IMR-90 (cell line): ENCODE measurements around the gene FOXO6. TPM values are rescaled to one million over a fixed set of nuclear protein-coding genes. Genes with fewer than 3 reads are reported as not detected.

Experiments used
- ATAC-seq: fragments of 200-7000 bp; cut with Tn5 transposase; 2 replicates; pipeline ENCODE4 v1.9.1; 2020; ENCODE audit warnings: low read depth, mild to moderate bottlenecking, moderate library complexity
- BruUV-seq: library from RNA; stranded (reverse); fragments of 400-500 nt; replicated peaks from 2 replicates; lab custom pipeline; 2021; lab: Mats Ljungman, UMichigan
- CTCF ChIA-PET: fragments of 300-600 bp; formaldehyde crosslinking; extraction: SDS; loops from one replicate; lab custom pipeline; 2021; ENCODE audit warnings: antibody characterized with exemption; lab: Yijun Ruan, JAX
- POLR2A ChIA-PET: fragments of 300-600 bp; sonication (Branson Sonifier 250); formaldehyde crosslinking; loops from one replicate; lab custom pipeline; 2022; ENCODE audit warnings: antibody characterized with exemption; ENCODE audit not compliant: unreplicated experiment; lab: Charles Lee
- DNase-seq: peaks from one replicate; pipeline ENCODE4 v3.0.0; 2013
- H2AFZ ChIP-seq: replicated peaks from 2 replicates; pipeline ENCODE3; 2013; ENCODE audit warnings: low read length, mild to moderate bottlenecking; ENCODE audit not compliant: poor library complexity
- H2AK5ac ChIP-seq: 2 replicates; pipeline ENCODE4 v1.6.1; 2013; ENCODE audit warnings: low read depth, low read length, inconsistent platforms
- H2AK9ac ChIP-seq: replicated peaks from 2 replicates; pipeline ENCODE3; 2013; ENCODE audit warnings: mild to moderate bottlenecking, low read depth, low read length, moderate library complexity; ENCODE audit not compliant: poor library complexity
- H2BK120ac ChIP-seq: 2 replicates; pipeline ENCODE4 v1.6.1; 2013; ENCODE audit warnings: low read depth, low read length, inconsistent platforms
- H2BK15ac ChIP-seq: 3 replicates; pipeline ENCODE4 v1.6.1; 2013; ENCODE audit warnings: low read depth, low read length, inconsistent platforms
- H2BK20ac ChIP-seq: 2 replicates; pipeline ENCODE4 v1.6.1; 2013; ENCODE audit warnings: low read depth, mild to moderate bottlenecking, inconsistent platforms, low read length, moderate library complexity
- H2BK5ac ChIP-seq: 2 replicates; pipeline ENCODE4 v1.6.1; 2013; ENCODE audit warnings: mild to moderate bottlenecking, low read depth, low read length, inconsistent platforms; ENCODE audit not compliant: poor library complexity, severe bottlenecking
- H3K14ac ChIP-seq: replicated peaks from 2 replicates; pipeline ENCODE4 v1.6.1; 2013; ENCODE audit warnings: low read depth, low read length, inconsistent platforms
- H3K18ac ChIP-seq: 2 replicates; pipeline ENCODE4 v1.6.1; 2013; ENCODE audit warnings: low read depth, low read length, control low read depth
- H3K23ac ChIP-seq: 2 replicates; pipeline ENCODE4 v1.6.1; 2013; ENCODE audit warnings: low read depth, low read length, inconsistent platforms
- H3K27ac ChIP-seq: 2 replicates; pipeline ENCODE4 v1.5.1; 2013; ENCODE audit warnings: mild to moderate bottlenecking, control low read depth, low read length; ENCODE audit not compliant: insufficient read depth
- H3K27me3 ChIP-seq: 2 replicates; pipeline ENCODE4 v1.6.1; 2013; ENCODE audit warnings: low read length; ENCODE audit not compliant: control insufficient read depth, insufficient read depth
- H3K36me3 ChIP-seq: 2 replicates; pipeline ENCODE4 v1.6.1; 2013; ENCODE audit warnings: low read length, mixed read lengths; ENCODE audit not compliant: control insufficient read depth, insufficient read depth
- H3K4ac ChIP-seq: 2 replicates; pipeline ENCODE4 v1.6.1; 2013; ENCODE audit warnings: low read depth, low read length, inconsistent platforms
- H3K4me1 ChIP-seq: 2 replicates; pipeline ENCODE4 v1.6.1; 2013; ENCODE audit warnings: low read length, mixed read lengths; ENCODE audit not compliant: control insufficient read depth, insufficient read depth
- H3K4me2 ChIP-seq: 2 replicates; pipeline ENCODE4 v1.6.1; 2013; ENCODE audit warnings: low read depth, mild to moderate bottlenecking, control low read depth, low read length, moderate library complexity
- H3K4me3 ChIP-seq: 2 replicates; pipeline ENCODE4 v1.5.1; 2013; ENCODE audit warnings: low read depth, mild to moderate bottlenecking, control low read depth, low read length, moderate library complexity; ENCODE audit not compliant: insufficient read depth
- H3K56ac ChIP-seq: 2 replicates; pipeline ENCODE4 v1.6.1; 2013; ENCODE audit warnings: low read length, inconsistent platforms; ENCODE audit not compliant: insufficient read depth; ENCODE audit errors: extremely low read depth
- H3K79me1 ChIP-seq, 2 experiments: 2 replicates each; pipeline ENCODE4 v1.6.1; 2013; ENCODE audit warnings: low read length in 2 of 2, inconsistent platforms in 1 of 2, low read depth in 1 of 2
- H3K9ac ChIP-seq: 2 replicates; pipeline ENCODE4 v1.6.1; 2013; ENCODE audit warnings: low read depth, low read length, control low read depth
- H3K9me1 ChIP-seq: 2 replicates; pipeline ENCODE4 v1.6.1; 2013; ENCODE audit warnings: low read length, inconsistent platforms; ENCODE audit not compliant: insufficient read depth
- H3K9me3 ChIP-seq: 2 replicates; pipeline ENCODE4 v1.6.1; 2013; ENCODE audit warnings: low read length; ENCODE audit not compliant: control insufficient read depth, insufficient read depth
- H4K20me1 ChIP-seq: 2 replicates; pipeline ENCODE4 v1.6.1; 2013; ENCODE audit warnings: low read length, inconsistent platforms; ENCODE audit not compliant: insufficient read depth
- H4K5ac ChIP-seq: 2 replicates; pipeline ENCODE4 v1.6.1; 2013; ENCODE audit warnings: mild to moderate bottlenecking, low read depth, low read length, control low read depth
- H4K8ac ChIP-seq, 2 experiments: 2 replicates each; pipeline ENCODE4 v1.6.1; 2013; ENCODE audit warnings: low read depth in 2 of 2, low read length in 2 of 2, control low read depth in 1 of 2, inconsistent platforms in 1 of 2
- H4K91ac ChIP-seq: 2 replicates; pipeline ENCODE4 v1.6.1; 2013; ENCODE audit warnings: low read depth, low read length, inconsistent platforms; ENCODE audit not compliant: insufficient read depth
- BHLHE40 ChIP-seq: fragments of 150-350 bp; IDR thresholded peaks from 2 replicates; pipeline ENCODE4 v1.6.1; 2016; ENCODE audit warnings: mild to moderate bottlenecking, low read depth, low read length
- CEBPB ChIP-seq: IDR thresholded peaks from 2 replicates; pipeline ENCODE4 v1.6.1; 2012; ENCODE audit warnings: low read depth, low read length, improper control_type of control experiment
- CHD1 ChIP-seq: IDR thresholded peaks from 2 replicates; pipeline ENCODE4 v1.6.1; 2012; ENCODE audit warnings: low read depth, low read length, improper control_type of control experiment
- ELK1 ChIP-seq: fragments of 150-350 bp; IDR thresholded peaks from 2 replicates; pipeline ENCODE4 v1.6.1; 2016; ENCODE audit warnings: low read depth, mild to moderate bottlenecking, low read length, moderate library complexity, borderline replicate concordance
- FOS ChIP-seq: fragments of 150-350 bp; IDR thresholded peaks from 2 replicates; pipeline ENCODE4 v1.6.1; 2016; ENCODE audit warnings: low read depth, low read length
- MAFK ChIP-seq: IDR thresholded peaks from 2 replicates; pipeline ENCODE4 v1.6.1; 2012; ENCODE audit warnings: low read depth, low read length, improper control_type of control experiment
- MAZ ChIP-seq: IDR thresholded peaks from 2 replicates; pipeline ENCODE4 v1.6.1; 2012; ENCODE audit warnings: low read depth, mild to moderate bottlenecking, low read length, improper control_type of control experiment, moderate library complexity, borderline replicate concordance
- NFE2L2 ChIP-seq: fragments of 150-350 bp; IDR thresholded peaks from 2 replicates; pipeline ENCODE4 v1.6.1; 2016; ENCODE audit warnings: low read depth, mild to moderate bottlenecking, low read length
- POLR2A ChIP-seq: IDR thresholded peaks from 2 replicates; pipeline ENCODE4 v1.6.1; 2012; ENCODE audit warnings: mild to moderate bottlenecking, low read depth, low read length
- RAD21 ChIP-seq: IDR thresholded peaks from 2 replicates; pipeline ENCODE4 v1.6.1; 2012; ENCODE audit warnings: low read length, improper control_type of control experiment
- RFX5 ChIP-seq: IDR thresholded peaks from 2 replicates; pipeline ENCODE4 v1.8.0; 2012; ENCODE audit warnings: low read depth, mild to moderate bottlenecking, low read length, moderate library complexity
- SMC3 ChIP-seq: fragments of 150-350 bp; IDR thresholded peaks from 2 replicates; pipeline ENCODE4 v1.6.1; 2016; ENCODE audit warnings: low read depth, mild to moderate bottlenecking, antibody characterized with exemption, low read length, moderate library complexity
- USF2 ChIP-seq: fragments of 150-350 bp; IDR thresholded peaks from 2 replicates; pipeline ENCODE4 v1.6.1; 2017; ENCODE audit warnings: mild to moderate bottlenecking, antibody characterized with exemption, low read length, low read depth
- WGBS, 2 experiments: methylation state at CpG; one replicate each; pipeline versions ENCODE4 v1.1.5 to v1.1.7; 2013; ENCODE audit warnings: missing lambda C conversion rate in 2 of 2; ENCODE audit not compliant: insufficient read length in 1 of 2; ENCODE audit errors: extremely low coverage in 2 of 2; 5-methylcytosine and 5-hydroxymethylcytosine counted together
- dilution Hi-C: fragments of 300-500 bp; cut with HindIII; formaldehyde crosslinking; loops from one replicate; pipeline ENCODE4 v1.14.3; 2018; ENCODE audit warnings: low sequenced_read_pairs; ENCODE audit not compliant: unreplicated experiment
- in situ Hi-C: fragments of 300-500 bp; cut with MboI; formaldehyde crosslinking; loops from 3 replicates; pipeline ENCODE4 v1.14.3; 2019; ENCODE audit warnings: low sequenced_read_pairs, inconsistent platforms, mixed read lengths
- intact Hi-C: fragments of 100-400 bp; cut with micrococcal nuclease; formaldehyde crosslinking; loops from 2 replicates; pipeline ENCODE4 v1.10.0; 2022
- polyA plus RNA-seq, 3 experiments: library from polyadenylated mRNA; depleted of rRNA; stranded (reverse); fragments of >200 nt; gene quantifications; 2 replicates each; pipeline ENCODE4 v1.2.3, GENCODE V29; 2012; ENCODE audit warnings: low replicate concordance in 1 of 3
- total RNA-seq: library from RNA; depleted of rRNA; stranded (reverse); fragments of >200 nt; gene quantifications from 2 replicates; pipeline ENCODE4 v1.2.3, GENCODE V29; 2012

FOXO6 gene
- total and polyA plus RNA-seq, 2 of the 4 experiments (the other 2 are of a cell fraction) = not detected

- no peak for TF ChIP-seq RAD21
Observed at GRCh38 chr1:41328780-41329640, 32.2 kb upstream of the FOXO6 start (continued).

GRCh38 chr1:41329662-41330587 lies 31.3 kb upstream of the FOXO6 start:
- H3K4me2 ChIP-seq = no peak overlapping the region
- BruUV-seq = no TSS peak
- POLR2A ChIA-PET = no interaction called here
- dilution Hi-C loops (no loop called here), in situ Hi-C loops (no loop called here), intact Hi-C loops (no loop called here)
- H3K9me1 ChIP-seq = no peaks in the 10 kb centered on the region
- peaks cover 5% of the 10 kb centered on the region; the same call in 1 of the 2 replicates for H3K9me3 ChIP-seq
- DNase-seq (no peak), ATAC-seq (no peak)
- peaks cover 25% of the 10 kb centered on the region for H3K27me3 ChIP-seq
- H3K56ac ChIP-seq = no peak overlapping the region
- no peak overlapping the region for H3K23ac ChIP-seq
- no peak overlapping the region for H3K4me3 ChIP-seq
- H3K18ac ChIP-seq = no peak overlapping the region
- H3K4me1 ChIP-seq = no peaks in the 10 kb centered on the region
- H4K8ac ChIP-seq = no peak overlapping the region
- H2AFZ ChIP-seq = no peak overlapping the region
- no peak overlapping the region for H2BK15ac ChIP-seq
- no peak overlapping the region for H2AK9ac ChIP-seq
- no peaks in the 10 kb centered on the region for H3K79me1 ChIP-seq
- no peaks in the 10 kb centered on the region for H4K20me1 ChIP-seq
- no peak overlapping the region for H2BK5ac ChIP-seq
- H4K5ac ChIP-seq = no peak overlapping the region
- no peak overlapping the region for H2AK5ac ChIP-seq
- 82% methylated on average over 2 of the region's 11 CpGs; no CpG with 5 or more reads in 1 of the 2 experiments for WGBS, 2 experiments
- H3K36me3 ChIP-seq = no peaks in the 10 kb centered on the region
- no peak overlapping the region for H2BK120ac ChIP-seq
- no peak overlapping the region for H3K14ac ChIP-seq
- no peak overlapping the region for H3K4ac ChIP-seq
- H4K91ac ChIP-seq = no peak overlapping the region
- no peak overlapping the region for H2BK20ac ChIP-seq
- CTCF ChIA-PET = interaction anchor here (1.1 kb wide), 1 partner anchor 11 kb away, joined by 3 read pairs; no protein-coding TSS in a partner anchor
- no peak overlapping the region for H3K27ac ChIP-seq
- no peak overlapping the region for H3K9ac ChIP-seq
- TF ChIP-seq SMC3 = no peak
- TF ChIP-seq CHD1 = no peak
- TF ChIP-seq MAZ = no peak
- no peak for TF ChIP-seq POLR2A
- no peak for TF ChIP-seq FOS
- TF ChIP-seq USF2 = no peak
- no peak for TF ChIP-seq ELK1
- TF ChIP-seq NFE2L2 = no peak
- no peak for TF ChIP-seq RFX5
- TF ChIP-seq MAFK = no peak
- TF ChIP-seq CEBPB = no peak
- no peak for TF ChIP-seq RAD21
- TF ChIP-seq BHLHE40 = no peak
